K562 (cell line): Measurements from ENCODE around the gene ARL14EPL. TPM values are rescaled to one million over a fixed set of nuclear protein-coding genes. Genes with fewer than 3 reads are reported as not detected.

Source experiments
- ATAC-seq: fragments of 200-7000 bp; cut with Tn5 transposase; 3 replicates; pipeline ENCODE4 v1.9.1; 2020; ENCODE audit warnings: moderate library complexity
- BruUV-seq: library from RNA; stranded (reverse); fragments of 400-500 nt; replicated peaks from 2 replicates; lab custom pipeline; 2021; lab: Mats Ljungman, UMichigan
- CTCF ChIA-PET: fragments of 300-600 bp; formaldehyde crosslinking; extraction: SDS; loops from one replicate; lab custom pipeline; 2021; ENCODE audit warnings: low intra/inter-chr PET ratio; lab: Yijun Ruan, JAX
- POLR2A ChIA-PET: fragments of 300-600, 350-650 bp; sonication (Branson Sonifier 250); formaldehyde crosslinking; extraction: SDS; loops from one replicate; lab custom pipeline; 2021; ENCODE audit warnings: antibody characterized with exemption, inconsistent platforms; lab: Yijun Ruan, JAX
- DNase-seq, 4 experiments: peaks; one replicate each; pipeline versions ENCODE4 v3.0.0 to v3.0.0-alpha.2; 2011 to 2018; ENCODE audit warnings: low spot score in 3 of 4, mixed read lengths in 3 of 4; ENCODE audit errors: extremely low read depth in 1 of 4
- FAIRE-seq: peaks from 2 replicates; lab custom pipeline; 2011; peaks lifted over from hg19 to GRCh38; lab: Jason Lieb, UNC
- H2AFZ ChIP-seq: 2 replicates; pipeline ENCODE4 v1.6.0; 2011; ENCODE audit warnings: low read depth, low read length, control low read depth, inconsistent platforms
- H3K27ac ChIP-seq: fragments of 200-600 bp; 3 replicates; pipeline ENCODE4 v1.8.0; 2011; ENCODE audit warnings: low read depth, mild to moderate bottlenecking, control low read depth, inconsistent platforms, low read length, moderate library complexity, mixed read lengths; ENCODE audit errors: extremely low read depth
- H3K27me3 ChIP-seq, 2 experiments: fragments of 300-600 bp in 1 of 2; 2 replicates in 1 of 2; 3 replicates in 1 of 2; pipeline versions ENCODE4 v1.6.0 to v1.8.0; 2011; ENCODE audit warnings: inconsistent platforms in 2 of 2, low read length in 2 of 2, mild to moderate bottlenecking in 1 of 2, mixed read lengths in 1 of 2, moderate library complexity in 1 of 2; ENCODE audit not compliant: control insufficient read depth in 2 of 2, insufficient read depth in 2 of 2
- H3K36me3 ChIP-seq: fragments of 300-600 bp; 3 replicates; pipeline ENCODE4 v1.8.0; 2011; ENCODE audit warnings: mild to moderate bottlenecking, low read length, inconsistent platforms; ENCODE audit not compliant: control insufficient read depth, insufficient read depth
- H3K4me1 ChIP-seq, 2 experiments: fragments of 200-600 bp in 1 of 2; replicated peaks in 1 of 2; 2 replicates in 1 of 2; 3 replicates in 1 of 2; pipeline versions ENCODE4 v1.5.1 to v1.8.0; 2011; ENCODE audit warnings: inconsistent platforms in 2 of 2, low read length in 2 of 2, mild to moderate bottlenecking in 1 of 2, mixed read lengths in 1 of 2, moderate library complexity in 1 of 2; ENCODE audit not compliant: control insufficient read depth in 2 of 2, insufficient read depth in 2 of 2
- H3K4me2 ChIP-seq: 2 replicates; pipeline ENCODE4 v1.6.1; 2011; ENCODE audit warnings: low read length, control low read depth, inconsistent platforms, mixed read lengths; ENCODE audit not compliant: insufficient read depth
- H3K4me3 ChIP-seq: fragments of 200-600 bp; sonication (generic), shearing (Covaris generic); 2 replicates; pipeline ENCODE4 v1.5.1; 2016; ENCODE audit warnings: control low read depth, inconsistent platforms
- H3K79me2 ChIP-seq: fragments of 200-600 bp; 3 replicates; pipeline ENCODE4 v1.8.0; 2011; ENCODE audit warnings: low read length, inconsistent platforms; ENCODE audit not compliant: control insufficient read depth, insufficient read depth
- H3K9ac ChIP-seq, 2 experiments: 2 replicates each; pipeline versions ENCODE4 v1.6.0 to v1.6.1; 2011; ENCODE audit warnings: low read depth in 2 of 2, low read length in 2 of 2, control low read depth in 1 of 2, inconsistent platforms in 1 of 2, mild to moderate bottlenecking in 1 of 2, mixed read lengths in 1 of 2; ENCODE audit not compliant: insufficient read depth in 1 of 2
- H3K9me1 ChIP-seq: one replicate; pipeline ENCODE4 v1.6.0; 2011; ENCODE audit warnings: inconsistent platforms, mild to moderate bottlenecking, low read length, moderate library complexity; ENCODE audit not compliant: control insufficient read depth, insufficient read depth
- H3K9me3 ChIP-seq: replicated peaks from 2 replicates; pipeline ENCODE4 v1.5.1; 2011; ENCODE audit warnings: low read depth, low read length, inconsistent platforms; ENCODE audit not compliant: control insufficient read depth, insufficient read depth
- H4K20me1 ChIP-seq: replicated peaks from 2 replicates; pipeline ENCODE4 v1.6.1; 2011; ENCODE audit warnings: low read length, inconsistent platforms, mixed read lengths; ENCODE audit not compliant: control insufficient read depth, insufficient read depth
- CEBPB ChIP-seq: fragments of 450-650 bp; IDR thresholded peaks from 2 replicates; pipeline ENCODE4 v1.6.1; 2016; ENCODE audit warnings: missing genetic modification characterization, missing compliant biosample characterization
- CREB3 ChIP-seq: fragments of 450-650 bp; conservative IDR thresholded peaks from 2 replicates; pipeline ENCODE4 v1.6.1; 2016; ENCODE audit warnings: missing genetic modification characterization, low read depth, mild to moderate bottlenecking, missing compliant biosample characterization, moderate library complexity
- JUNB ChIP-seq: fragments of 450-650 bp; formaldehyde crosslinking; conservative IDR thresholded peaks from 2 replicates; pipeline ENCODE4 v1.4.0; 2020; ENCODE audit warnings: mild to moderate bottlenecking
- KLF16 ChIP-seq: IDR thresholded peaks from 2 replicates; pipeline ENCODE4 v1.6.1; 2016; ENCODE audit warnings: antibody characterized with exemption
- MYC ChIP-seq, 2 experiments: fragments of 250-450 bp in 1 of 2; sonication (Bioruptor Pico) in 1 of 2; IDR thresholded peaks; 2 replicates each; pipeline versions ENCODE4 v1.5.1 to v1.6.1; 2012 to 2021; ENCODE audit warnings: low read depth in 2 of 2, borderline replicate concordance in 1 of 2, improper control_type of control experiment in 1 of 2, low read length in 1 of 2, mild to moderate bottlenecking in 1 of 2, moderate library complexity in 1 of 2
- NCOR1 ChIP-seq: fragments of 450-650 bp; IDR thresholded peaks from 2 replicates; pipeline ENCODE4 v1.6.1; 2016; ENCODE audit warnings: mild to moderate bottlenecking, moderate library complexity
- OTX1 ChIP-seq: fragments of 450-650 bp; formaldehyde crosslinking; IDR thresholded peaks from 2 replicates; pipeline ENCODE4 v1.4.0; 2022; ENCODE audit warnings: mild to moderate bottlenecking
- PHB ChIP-seq: fragments of 250-450 bp; sonication (Bioruptor Pico); IDR thresholded peaks from 2 replicates; pipeline ENCODE4 v1.5.0; 2021
- POLR3G ChIP-seq: IDR thresholded peaks from 2 replicates; pipeline ENCODE4 v1.6.1; 2011; ENCODE audit not compliant: insufficient read length, insufficient replicate concordance; ENCODE audit errors: extremely low read depth
- PTBP1 ChIP-seq: fragments of 200-400 bp; formaldehyde crosslinking; IDR thresholded peaks from 2 replicates; pipeline ENCODE4 v1.6.1; 2017; ENCODE audit warnings: low read depth, low read length
- TCFL5 ChIP-seq: fragments of 250-450 bp; sonication (Bioruptor Pico); conservative IDR thresholded peaks from 2 replicates; pipeline ENCODE4 v1.6.1; 2021; ENCODE audit warnings: mild to moderate bottlenecking, moderate library complexity, matching md5 sums
- VEZF1 ChIP-seq: fragments of 200-800 bp; sonication (Bioruptor generic); IDR thresholded peaks from 2 replicates; pipeline ENCODE4 v1.6.1; 2017; ENCODE audit warnings: missing genetic modification characterization, missing compliant biosample characterization
- ZKSCAN8 ChIP-seq: fragments of 200-800 bp; sonication (Bioruptor generic); IDR thresholded peaks from 2 replicates; pipeline ENCODE4 v1.6.1; 2016; ENCODE audit warnings: missing genetic modification characterization, missing compliant biosample characterization
- WGBS: fragments of 100-300 bp; shearing (Covaris generic); methylation state at CpG from one replicate; pipeline ENCODE4 v1.1.6; 2016; ENCODE audit warnings: low coverage, mixed read lengths; ENCODE audit not compliant: insufficient coverage; ENCODE audit errors: missing lambda C conversion rate; 5-methylcytosine and 5-hydroxymethylcytosine counted together
- in situ Hi-C: fragments of 300-500 bp; cut with MboI; formaldehyde crosslinking; loops from 4 replicates; pipeline ENCODE4 v1.15.0; 2018; ENCODE audit warnings: inconsistent platforms, mixed read lengths
- intact Hi-C: fragments of 100-400 bp; cut with micrococcal nuclease; formaldehyde crosslinking; loops from 2 replicates; pipeline ENCODE4 v1.14.2; 2022
- polyA plus RNA-seq, 8 experiments: library from polyadenylated mRNA; depleted of rRNA in 4 of 8; stranded (reverse) in 5 of 8; unstranded in 3 of 8; fragments of >200 nt; fragmentation: Nextera tagmentation in 2 of 8; fragmentation: Illumina TruSeq in 1 of 8; extraction: Ambion mirVana in 2 of 8; extraction: Trizol in 1 of 8; gene quantifications; 2 replicates each; pipeline versions ENCODE4 v1.2.1 to v1.2.3, GENCODE V29; 2011 to 2014; ENCODE audit warnings: inconsistent platforms in 1 of 8, missing spikeins in 1 of 8
- total RNA-seq, 7 experiments: library from RNA; depleted of rRNA in 6 of 7; stranded (reverse); fragments of >200 nt in 6 of 7; fragmentation: Illumina TruSeq in 2 of 7; extraction: Trizol in 2 of 7; gene quantifications; 2 replicates each; pipeline versions ENCODE4 v1.2.1 to v1.2.3, GENCODE V29; 2011 to 2021; ENCODE audit warnings: low replicate concordance in 1 of 7
- TF ChIP-seq, protein P1 (sequence below): IDR thresholded peaks from 2 replicates; pipeline ENCODE4 v1.6.1; 2011; ENCODE audit not compliant: insufficient read length; ENCODE audit errors: extremely low read depth

Gene ARL14EPL
- total and polyA plus RNA-seq, 9 of the 15 experiments (the other 6 are each of a cell fraction or from before 2014, with no cell fraction given): 0.06 to 0.14 (median 0.08) TPM; not detected in 5

DNA sequence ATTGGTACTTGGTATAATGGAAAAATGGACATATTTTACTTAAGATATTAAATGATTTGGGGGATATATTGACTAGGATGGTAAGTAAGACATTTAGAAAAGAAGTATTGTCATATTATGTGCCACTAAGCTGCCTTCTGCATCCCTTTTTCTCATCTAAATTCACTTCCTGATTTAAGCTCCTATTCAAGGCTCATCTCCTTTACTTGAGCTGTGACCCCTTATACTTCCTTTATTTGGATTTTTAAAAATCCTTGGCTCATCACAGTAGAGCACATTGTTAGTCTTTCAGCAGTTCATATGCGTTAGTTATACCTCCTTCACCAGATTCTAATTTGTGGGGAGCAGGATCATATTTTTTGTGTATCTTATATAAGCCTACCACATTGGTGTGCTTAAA is 59.1 kb downstream of the ARL14EPL start:
- TF ChIP-seq VEZF1: no peak
- TF ChIP-seq, all 486 proteins: peak for 0
- no peak for ATAC-seq
- 0% methylated on average over 1 of the region's 1 CpG for WGBS

GRCh38 chr5:116097301-116097700 is 65.0 kb downstream of the ARL14EPL start:
- intact Hi-C loops (no loop called here), in situ Hi-C loops (no loop called here)
- ChIA-PET POLR2A (no interaction called here), CTCF (no interaction called here)
- Histone ChIP-seq H3K9me1 (no peaks in the 10 kb centered on the region), H2AFZ (no peak overlapping the region), H3K36me3 (peaks cover 47% of the 10 kb centered on the region), H3K4me2 (no peak overlapping the region), H3K9me3 (no peaks in the 10 kb centered on the region), H3K27me3 (no peaks in the 10 kb centered on the region), H3K4me1 (no peaks in the 10 kb centered on the region), H3K9ac (no peak overlapping the region), H3K4me3 (no peak overlapping the region), H4K20me1 (no peaks in the 10 kb centered on the region), H3K27ac (no peak overlapping the region), H3K79me2 (no peaks in the 10 kb centered on the region)
- no peak for FAIRE-seq
- ATAC-seq: no peak
- 89% methylated on average over 4 of the region's 4 CpGs for WGBS
- BruUV-seq: no TSS peak
- DNase-seq: no peak
- TF ChIP-seq ZKSCAN8 (no peak), CREB3 (tag) (no peak), KLF16 (no peak), OTX1 (no peak), NCOR1 (no peak), CEBPB (tag) (no peak), POLR3G (no peak), TCFL5 (CRISPR knock-in tag) (no peak), MYC (IDR thresholded peaks at IDR 0.05; ENCODE audit: low read depth, low read length) (no peak), MYC (CRISPR knock-in tag; IDR thresholded peaks at IDR 0.05; ENCODE audit: borderline replicate concordance, low read depth) (no peak), PTBP1 (no peak), JUNB (no peak), PHB (CRISPR knock-in tag) (no peak)
- TF ChIP-seq, protein P1, sequence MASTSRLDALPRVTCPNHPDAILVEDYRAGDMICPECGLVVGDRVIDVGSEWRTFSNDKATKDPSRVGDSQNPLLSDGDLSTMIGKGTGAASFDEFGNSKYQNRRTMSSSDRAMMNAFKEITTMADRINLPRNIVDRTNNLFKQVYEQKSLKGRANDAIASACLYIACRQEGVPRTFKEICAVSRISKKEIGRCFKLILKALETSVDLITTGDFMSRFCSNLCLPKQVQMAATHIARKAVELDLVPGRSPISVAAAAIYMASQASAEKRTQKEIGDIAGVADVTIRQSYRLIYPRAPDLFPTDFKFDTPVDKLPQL: no peak

More for the DNA sequence above, 59.1 kb downstream of the ARL14EPL start:
- peaks cover 67% of the 10 kb centered on the region for H3K36me3 ChIP-seq
- BruUV-seq: no TSS peak
- H3K4me1 ChIP-seq: peaks cover 0 to 10% of the 10 kb centered on the region in 2 experiments; a peak in 3 of 5 replicates
- H3K9me3 ChIP-seq: no peaks in the 10 kb centered on the region
- no peak overlapping the region for H3K4me2 ChIP-seq
- FAIRE-seq (no peak), DNase-seq (no peak)
- peaks cover 40% of the 10 kb centered on the region for H3K79me2 ChIP-seq
- H3K4me3 ChIP-seq: no peak overlapping the region
- H3K27ac ChIP-seq: no peak overlapping the region
- in situ Hi-C loops (no loop called here), intact Hi-C loops (no loop called here)
- no peak overlapping the region for H2AFZ ChIP-seq
- H3K9me1 ChIP-seq: no peaks in the 10 kb centered on the region
- POLR2A ChIA-PET: no interaction called here
- no peaks in the 10 kb centered on the region for H4K20me1 ChIP-seq
- CTCF ChIA-PET: no interaction called here
- no peaks in the 10 kb centered on the region for H3K27me3 ChIP-seq
- H3K9ac ChIP-seq: no peak overlapping the region
